IMR-90 (cell line): ENCODE data around the gene MAP3K13. TPM values are rescaled to one million over a fixed set of nuclear protein-coding genes. Genes with fewer than 3 reads are reported as not detected.

Experiments used
- ATAC-seq: fragments of 200-7000 bp; cut with Tn5 transposase; 2 replicates; pipeline ENCODE4 v1.9.1; 2020; ENCODE audit warnings: low read depth, mild to moderate bottlenecking, moderate library complexity
- BruUV-seq: library from RNA; stranded (reverse); fragments of 400-500 nt; replicated peaks from 2 replicates; lab custom pipeline; 2021; lab: Mats Ljungman, UMichigan
- CTCF ChIA-PET: fragments of 300-600 bp; formaldehyde crosslinking; extraction: SDS; loops from one replicate; lab custom pipeline; 2021; ENCODE audit warnings: antibody characterized with exemption; lab: Yijun Ruan, JAX
- POLR2A ChIA-PET: fragments of 300-600 bp; sonication (Branson Sonifier 250); formaldehyde crosslinking; loops from one replicate; lab custom pipeline; 2022; ENCODE audit warnings: antibody characterized with exemption; ENCODE audit not compliant: unreplicated experiment; lab: Charles Lee
- DNase-seq: peaks from one replicate; pipeline ENCODE4 v3.0.0; 2013
- H2AFZ ChIP-seq: replicated peaks from 2 replicates; pipeline ENCODE3; 2013; ENCODE audit warnings: low read length, mild to moderate bottlenecking; ENCODE audit not compliant: poor library complexity
- H2AK5ac ChIP-seq: 2 replicates; pipeline ENCODE4 v1.6.1; 2013; ENCODE audit warnings: low read depth, low read length, inconsistent platforms
- H2AK9ac ChIP-seq: replicated peaks from 2 replicates; pipeline ENCODE3; 2013; ENCODE audit warnings: mild to moderate bottlenecking, low read depth, low read length, moderate library complexity; ENCODE audit not compliant: poor library complexity
- H2BK120ac ChIP-seq: 2 replicates; pipeline ENCODE4 v1.6.1; 2013; ENCODE audit warnings: low read depth, low read length, inconsistent platforms
- H2BK15ac ChIP-seq: 3 replicates; pipeline ENCODE4 v1.6.1; 2013; ENCODE audit warnings: low read depth, low read length, inconsistent platforms
- H2BK20ac ChIP-seq: 2 replicates; pipeline ENCODE4 v1.6.1; 2013; ENCODE audit warnings: low read depth, mild to moderate bottlenecking, inconsistent platforms, low read length, moderate library complexity
- H2BK5ac ChIP-seq: 2 replicates; pipeline ENCODE4 v1.6.1; 2013; ENCODE audit warnings: mild to moderate bottlenecking, low read depth, low read length, inconsistent platforms; ENCODE audit not compliant: poor library complexity, severe bottlenecking
- H3K14ac ChIP-seq: replicated peaks from 2 replicates; pipeline ENCODE4 v1.6.1; 2013; ENCODE audit warnings: low read depth, low read length, inconsistent platforms
- H3K18ac ChIP-seq: 2 replicates; pipeline ENCODE4 v1.6.1; 2013; ENCODE audit warnings: low read depth, low read length, control low read depth
- H3K23ac ChIP-seq: 2 replicates; pipeline ENCODE4 v1.6.1; 2013; ENCODE audit warnings: low read depth, low read length, inconsistent platforms
- H3K27ac ChIP-seq: 2 replicates; pipeline ENCODE4 v1.5.1; 2013; ENCODE audit warnings: mild to moderate bottlenecking, control low read depth, low read length; ENCODE audit not compliant: insufficient read depth
- H3K27me3 ChIP-seq: 2 replicates; pipeline ENCODE4 v1.6.1; 2013; ENCODE audit warnings: low read length; ENCODE audit not compliant: control insufficient read depth, insufficient read depth
- H3K36me3 ChIP-seq: 2 replicates; pipeline ENCODE4 v1.6.1; 2013; ENCODE audit warnings: low read length, mixed read lengths; ENCODE audit not compliant: control insufficient read depth, insufficient read depth
- H3K4ac ChIP-seq: 2 replicates; pipeline ENCODE4 v1.6.1; 2013; ENCODE audit warnings: low read depth, low read length, inconsistent platforms
- H3K4me1 ChIP-seq: 2 replicates; pipeline ENCODE4 v1.6.1; 2013; ENCODE audit warnings: low read length, mixed read lengths; ENCODE audit not compliant: control insufficient read depth, insufficient read depth
- H3K4me2 ChIP-seq: 2 replicates; pipeline ENCODE4 v1.6.1; 2013; ENCODE audit warnings: low read depth, mild to moderate bottlenecking, control low read depth, low read length, moderate library complexity
- H3K4me3 ChIP-seq: 2 replicates; pipeline ENCODE4 v1.5.1; 2013; ENCODE audit warnings: low read depth, mild to moderate bottlenecking, control low read depth, low read length, moderate library complexity; ENCODE audit not compliant: insufficient read depth
- H3K56ac ChIP-seq: 2 replicates; pipeline ENCODE4 v1.6.1; 2013; ENCODE audit warnings: low read length, inconsistent platforms; ENCODE audit not compliant: insufficient read depth; ENCODE audit errors: extremely low read depth
- H3K79me1 ChIP-seq, 2 experiments: 2 replicates each; pipeline ENCODE4 v1.6.1; 2013; ENCODE audit warnings: low read length in 2 of 2, inconsistent platforms in 1 of 2, low read depth in 1 of 2
- H3K9ac ChIP-seq: 2 replicates; pipeline ENCODE4 v1.6.1; 2013; ENCODE audit warnings: low read depth, low read length, control low read depth
- H3K9me1 ChIP-seq: 2 replicates; pipeline ENCODE4 v1.6.1; 2013; ENCODE audit warnings: low read length, inconsistent platforms; ENCODE audit not compliant: insufficient read depth
- H3K9me3 ChIP-seq: 2 replicates; pipeline ENCODE4 v1.6.1; 2013; ENCODE audit warnings: low read length; ENCODE audit not compliant: control insufficient read depth, insufficient read depth
- H4K20me1 ChIP-seq: 2 replicates; pipeline ENCODE4 v1.6.1; 2013; ENCODE audit warnings: low read length, inconsistent platforms; ENCODE audit not compliant: insufficient read depth
- H4K5ac ChIP-seq: 2 replicates; pipeline ENCODE4 v1.6.1; 2013; ENCODE audit warnings: mild to moderate bottlenecking, low read depth, low read length, control low read depth
- H4K8ac ChIP-seq, 2 experiments: 2 replicates each; pipeline ENCODE4 v1.6.1; 2013; ENCODE audit warnings: low read depth in 2 of 2, low read length in 2 of 2, control low read depth in 1 of 2, inconsistent platforms in 1 of 2
- H4K91ac ChIP-seq: 2 replicates; pipeline ENCODE4 v1.6.1; 2013; ENCODE audit warnings: low read depth, low read length, inconsistent platforms; ENCODE audit not compliant: insufficient read depth
- BHLHE40 ChIP-seq: fragments of 150-350 bp; IDR thresholded peaks from 2 replicates; pipeline ENCODE4 v1.6.1; 2016; ENCODE audit warnings: mild to moderate bottlenecking, low read depth, low read length
- CEBPB ChIP-seq: IDR thresholded peaks from 2 replicates; pipeline ENCODE4 v1.6.1; 2012; ENCODE audit warnings: low read depth, low read length, improper control_type of control experiment
- CHD1 ChIP-seq: IDR thresholded peaks from 2 replicates; pipeline ENCODE4 v1.6.1; 2012; ENCODE audit warnings: low read depth, low read length, improper control_type of control experiment
- CTCF ChIP-seq: conservative IDR thresholded peaks from 2 replicates; pipeline ENCODE4 v1.5.1; 2012; ENCODE audit warnings: mild to moderate bottlenecking, low read depth, low read length, improper control_type of control experiment
- ELK1 ChIP-seq: fragments of 150-350 bp; IDR thresholded peaks from 2 replicates; pipeline ENCODE4 v1.6.1; 2016; ENCODE audit warnings: low read depth, mild to moderate bottlenecking, low read length, moderate library complexity, borderline replicate concordance
- FOS ChIP-seq: fragments of 150-350 bp; IDR thresholded peaks from 2 replicates; pipeline ENCODE4 v1.6.1; 2016; ENCODE audit warnings: low read depth, low read length
- MAFK ChIP-seq: IDR thresholded peaks from 2 replicates; pipeline ENCODE4 v1.6.1; 2012; ENCODE audit warnings: low read depth, low read length, improper control_type of control experiment
- MAZ ChIP-seq: IDR thresholded peaks from 2 replicates; pipeline ENCODE4 v1.6.1; 2012; ENCODE audit warnings: low read depth, mild to moderate bottlenecking, low read length, improper control_type of control experiment, moderate library complexity, borderline replicate concordance
- MXI1 ChIP-seq: IDR thresholded peaks from 2 replicates; pipeline ENCODE4 v1.6.1; 2012; ENCODE audit warnings: low read depth, mild to moderate bottlenecking, low read length, moderate library complexity, borderline replicate concordance
- NFE2L2 ChIP-seq: fragments of 150-350 bp; IDR thresholded peaks from 2 replicates; pipeline ENCODE4 v1.6.1; 2016; ENCODE audit warnings: low read depth, mild to moderate bottlenecking, low read length
- POLR2A ChIP-seq: IDR thresholded peaks from 2 replicates; pipeline ENCODE4 v1.6.1; 2012; ENCODE audit warnings: mild to moderate bottlenecking, low read depth, low read length
- RAD21 ChIP-seq: IDR thresholded peaks from 2 replicates; pipeline ENCODE4 v1.6.1; 2012; ENCODE audit warnings: low read length, improper control_type of control experiment
- RCOR1 ChIP-seq: IDR thresholded peaks from 2 replicates; pipeline ENCODE4 v1.6.1; 2012; ENCODE audit warnings: mild to moderate bottlenecking, low read length, improper control_type of control experiment; ENCODE audit not compliant: insufficient replicate concordance
- RFX5 ChIP-seq: IDR thresholded peaks from 2 replicates; pipeline ENCODE4 v1.8.0; 2012; ENCODE audit warnings: low read depth, mild to moderate bottlenecking, low read length, moderate library complexity
- SMC3 ChIP-seq: fragments of 150-350 bp; IDR thresholded peaks from 2 replicates; pipeline ENCODE4 v1.6.1; 2016; ENCODE audit warnings: low read depth, mild to moderate bottlenecking, antibody characterized with exemption, low read length, moderate library complexity
- USF2 ChIP-seq: fragments of 150-350 bp; IDR thresholded peaks from 2 replicates; pipeline ENCODE4 v1.6.1; 2017; ENCODE audit warnings: mild to moderate bottlenecking, antibody characterized with exemption, low read length, low read depth
- WGBS, 2 experiments: methylation state at CpG; one replicate each; pipeline versions ENCODE4 v1.1.5 to v1.1.7; 2013; ENCODE audit warnings: missing lambda C conversion rate in 2 of 2; ENCODE audit not compliant: insufficient read length in 1 of 2; ENCODE audit errors: extremely low coverage in 2 of 2; 5-methylcytosine and 5-hydroxymethylcytosine counted together
- dilution Hi-C: fragments of 300-500 bp; cut with HindIII; formaldehyde crosslinking; loops from one replicate; pipeline ENCODE4 v1.14.3; 2018; ENCODE audit warnings: low sequenced_read_pairs; ENCODE audit not compliant: unreplicated experiment
- in situ Hi-C: fragments of 300-500 bp; cut with MboI; formaldehyde crosslinking; loops from 3 replicates; pipeline ENCODE4 v1.14.3; 2019; ENCODE audit warnings: low sequenced_read_pairs, inconsistent platforms, mixed read lengths
- intact Hi-C: fragments of 100-400 bp; cut with micrococcal nuclease; formaldehyde crosslinking; loops from 2 replicates; pipeline ENCODE4 v1.10.0; 2022
- polyA plus RNA-seq, 3 experiments: library from polyadenylated mRNA; depleted of rRNA; stranded (reverse); fragments of >200 nt; gene quantifications; 2 replicates each; pipeline ENCODE4 v1.2.3, GENCODE V29; 2012; ENCODE audit warnings: low replicate concordance in 1 of 3
- total RNA-seq: library from RNA; depleted of rRNA; stranded (reverse); fragments of >200 nt; gene quantifications from 2 replicates; pipeline ENCODE4 v1.2.3, GENCODE V29; 2012

The MAP3K13 gene
- total and polyA plus RNA-seq, 2 of the 4 experiments (the other 2 are of a cell fraction): 9.9 to 17.6 TPM

- Histone ChIP-seq H3K18ac (no peak overlapping the region), H3K79me1 (no peaks in the 10 kb centered on the region), H3K56ac (no peak overlapping the region), H2BK5ac (no peak overlapping the region), H3K27me3 (no peaks in the 10 kb centered on the region), H2AK5ac (no peak overlapping the region), H3K4me3 (no peak overlapping the region), H4K5ac (no peak overlapping the region), H2BK120ac (no peak overlapping the region), H4K20me1 (no peaks in the 10 kb centered on the region), H3K9ac (no peak overlapping the region), H2AK9ac (no peak overlapping the region), H3K27ac (no peak overlapping the region), H4K8ac (no peak overlapping the region), H3K4me1 (no peaks in the 10 kb centered on the region), H2AFZ (no peak overlapping the region), H3K14ac (no peak overlapping the region), H3K23ac (no peak overlapping the region), H4K91ac (no peak overlapping the region), H3K4ac (no peak overlapping the region), H3K9me1 (no peaks in the 10 kb centered on the region), H2BK20ac (no peak overlapping the region), H3K4me2 (no peak overlapping the region), H3K36me3 (no peaks in the 10 kb centered on the region), H3K9me3 (no peaks in the 10 kb centered on the region), H2BK15ac (no peak overlapping the region)
- dilution Hi-C loops (no loop called here), intact Hi-C loops (no loop called here), in situ Hi-C loops (no loop called here)
- POLR2A ChIA-PET: no interaction called here
- ATAC-seq (no peak), DNase-seq (no peak)
- CTCF ChIA-PET: no interaction called here
- WGBS, 2 experiments: no CpG with 5 or more reads among the region's 2 CpGs
- no peak for TF ChIP-seq BHLHE40
- no peak for TF ChIP-seq MXI1
- no peak for TF ChIP-seq MAZ
- no peak for TF ChIP-seq USF2
- TF ChIP-seq FOS: no peak
- no peak for TF ChIP-seq POLR2A
- TF ChIP-seq CEBPB: no peak
- TF ChIP-seq RFX5: no peak
- TF ChIP-seq RCOR1: no peak
- no peak for TF ChIP-seq SMC3
- TF ChIP-seq CHD1: no peak
- TF ChIP-seq NFE2L2: no peak
- no peak for TF ChIP-seq ELK1
- TF ChIP-seq CTCF: no peak
- TF ChIP-seq RAD21: no peak
- no peak for TF ChIP-seq MAFK
- no TSS peak for BruUV-seq
Observed at GRCh38 chr3:185444329-185444728, 81.4 kb downstream of the MAP3K13 start.
